ENCODE data around the gene DEFB119.

GRCh38 chr20:31392836-31393235, 2.4 kb upstream of the DEFB119 start:
- TF ChIP-seq, protein P1, sequence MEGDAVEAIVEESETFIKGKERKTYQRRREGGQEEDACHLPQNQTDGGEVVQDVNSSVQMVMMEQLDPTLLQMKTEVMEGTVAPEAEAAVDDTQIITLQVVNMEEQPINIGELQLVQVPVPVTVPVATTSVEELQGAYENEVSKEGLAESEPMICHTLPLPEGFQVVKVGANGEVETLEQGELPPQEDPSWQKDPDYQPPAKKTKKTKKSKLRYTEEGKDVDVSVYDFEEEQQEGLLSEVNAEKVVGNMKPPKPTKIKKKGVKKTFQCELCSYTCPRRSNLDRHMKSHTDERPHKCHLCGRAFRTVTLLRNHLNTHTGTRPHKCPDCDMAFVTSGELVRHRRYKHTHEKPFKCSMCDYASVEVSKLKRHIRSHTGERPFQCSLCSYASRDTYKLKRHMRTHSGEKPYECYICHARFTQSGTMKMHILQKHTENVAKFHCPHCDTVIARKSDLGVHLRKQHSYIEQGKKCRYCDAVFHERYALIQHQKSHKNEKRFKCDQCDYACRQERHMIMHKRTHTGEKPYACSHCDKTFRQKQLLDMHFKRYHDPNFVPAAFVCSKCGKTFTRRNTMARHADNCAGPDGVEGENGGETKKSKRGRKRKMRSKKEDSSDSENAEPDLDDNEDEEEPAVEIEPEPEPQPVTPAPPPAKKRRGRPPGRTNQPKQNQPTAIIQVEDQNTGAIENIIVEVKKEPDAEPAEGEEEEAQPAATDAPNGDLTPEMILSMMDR (IDR thresholded peaks at IDR 0.05), result no peak
- TF ChIP-seq POLR2A (IDR thresholded peaks at IDR 0.05), result no peak

All from body of pancreas (tissue), 4 donors.